ENCODE results near the gene B4GALT4. TPM values are rescaled to one million over a fixed set of nuclear protein-coding genes. Genes with fewer than 3 reads are reported as not detected.

Gene B4GALT4
- polyA plus RNA-seq, 2 of the 4 experiments (the other 2 are of a cell fraction): 101 to 193 TPM

- FAIRE-seq (peak; percentile 87), DNase-seq (ENCODE audit: low read depth in 1 of 2, low spot score in 1 of 2) (peak in 1 of 2 experiments; percentile 62), ATAC-seq (peak; percentile 54 to 56; a peak in 5 of 6 replicates)
- Histone ChIP-seq H3K9me3 (no peaks in the 10 kb centered on the region), H3K4me3 (no peak overlapping the region), H3K27ac (peak overlapping the region; percentile 68 to 82), H3K4me1 (peaks cover 40% of the 10 kb centered on the region), H3K4me2 (peak overlapping the region; percentile 71)
- ChIA-PET POLR2A (no interaction called here), CTCF (interaction anchor here (1.1 kb wide), 1 partner anchor 47 kb away, joined by 5 read pairs; no protein-coding TSS in a partner anchor)
- TF ChIP-seq GATA3 (IDR thresholded peaks at IDR 0.05; ENCODE audit: borderline replicate concordance) (peak; percentile 47; the same call in 1 of the 2 replicates), CEBPB (IDR thresholded peaks at IDR 0.05) (no peak; a peak in 1 of 4 replicates)
- WGBS (ENCODE audit: missing lambda C conversion rate): 15% methylated on average over 7 of the region's 7 CpGs
Measured at GRCh38 chr3:119194237-119195150, 46.2 kb downstream of the B4GALT4 start.

- Histone ChIP-seq H3K9me3 (no peaks in the 10 kb centered on the region), H3K4me1 (peaks cover 65% of the 10 kb centered on the region), H3K4me3 (no peak overlapping the region), H3K27ac (peak overlapping the region; percentile 64 to 80), H3K4me2 (peak overlapping the region; percentile 3; the same call in 2 of the 3 replicates)
- DNase-seq (ENCODE audit: low read depth in 1 of 2, low spot score in 1 of 2) (no peak), FAIRE-seq (no peak), ATAC-seq (no peak)
- peak; percentile 91 for TF ChIP-seq MAFK (IDR thresholded peaks at IDR 0.05; ENCODE audit: partially characterized antibody)
- TF ChIP-seq PBX3 (IDR thresholded peaks at IDR 0.05): no peak
- peak; percentile 91 for TF ChIP-seq NFE2L2 (conservative IDR thresholded peaks at IDR 0.05; ENCODE audit: low read length)
- CTCF ChIA-PET: no interaction called here
- WGBS (ENCODE audit: missing lambda C conversion rate): 82% methylated on average over 1 of the region's 1 CpG
- POLR2A ChIA-PET: no interaction called here
Measured at GRCh38 chr3:119191800-119192199, 48.9 kb downstream of the B4GALT4 start.

- Histone ChIP-seq H3K4me3 (no peak overlapping the region), H3K9me3 (no peaks in the 10 kb centered on the region), H3K27ac (peak overlapping the region; percentile 92 to 93), H3K4me2 (no peak overlapping the region), H3K4me1 (peaks cover 76% of the 10 kb centered on the region)
- CTCF ChIA-PET: interaction anchor here (1.4 to 1.8 kb wide), 3 partner anchors 20 to 43 kb away, joined by 3 to 7 read pairs (median 5); partner anchors contain the start of gene TEX55
- no peak for TF ChIP-seq POLR2AphosphoS2 (conservative IDR thresholded peaks at IDR 0.05; ENCODE audit: low read length)
- no peak for TF ChIP-seq SREBF2 (IDR thresholded peaks at IDR 0.05)
- no peak for TF ChIP-seq E2F6 (IDR thresholded peaks at IDR 0.05; ENCODE audit: borderline replicate concordance, low read depth)
- no peak for TF ChIP-seq KDM1A (IDR thresholded peaks at IDR 0.05; ENCODE audit: low read depth)
- TF ChIP-seq HDAC2 (IDR thresholded peaks at IDR 0.05): no peak
- FAIRE-seq: no peak
- no peak for ATAC-seq
- POLR2A ChIA-PET: no interaction called here
- DNase-seq (ENCODE audit: low read depth in 1 of 2, low spot score in 1 of 2): no peak
Measured at GRCh38 chr3:119187266-119187665, 53.4 kb downstream of the B4GALT4 start.

GRCh38 chr3:119184796-119185570 lies 55.7 kb downstream of the B4GALT4 start:
- Histone ChIP-seq H3K27ac (peak overlapping the region; percentile 92 to 93), H3K4me2 (peak overlapping the region; percentile 63), H3K4me1 (peaks cover 89% of the 10 kb centered on the region), H3K4me3 (no peak overlapping the region), H3K9me3 (no peaks in the 10 kb centered on the region)
- peak; percentile 75 to 79 for ATAC-seq
- ChIA-PET CTCF (interaction anchor here (0.8 to 2.0 kb wide), 7 partner anchors 9 to 56 kb away, joined by 3 to 8 read pairs (median 3); partner anchors contain the start of gene B4GALT4), POLR2A (interaction anchor here (0.6 to 1.3 kb wide), 2 partner anchors 55 to 56 kb away, joined by 3 to 6 read pairs; partner anchors contain the start of gene B4GALT4)
- peak; percentile 98 for FAIRE-seq
- peak; percentile 62 to 96 for DNase-seq (ENCODE audit: low read depth in 1 of 2, low spot score in 1 of 2)
- WGBS (ENCODE audit: missing lambda C conversion rate): 2% methylated on average over 7 of the region's 7 CpGs
- TF ChIP-seq FOSL2 (IDR thresholded peaks at IDR 0.05): peak; percentile 90
- peak; percentile 99 for TF ChIP-seq FOSL2 (CRISPR knock-in tag; IDR thresholded peaks at IDR 0.05)
- peak; percentile 98 for TF ChIP-seq GATA3 (IDR thresholded peaks at IDR 0.05; ENCODE audit: borderline replicate concordance)
- peak; percentile 40 for TF ChIP-seq SMC3 (IDR thresholded peaks at IDR 0.05)
- peak; percentile 86 to 91; a peak in 4 of 5 replicates for TF ChIP-seq EP300 (IDR thresholded peaks at IDR 0.05)
- TF ChIP-seq HOXA7 (CRISPR knock-in tag; IDR thresholded peaks at IDR 0.05): no peak
- peak; percentile 26; the same call in 1 of the 2 replicates for TF ChIP-seq HOXB5 (CRISPR knock-in tag; IDR thresholded peaks at IDR 0.05)
- 0 out of 2 replicates have a peak, but pooled peaks have one; percentile 33 for TF ChIP-seq MYC (IDR thresholded peaks at IDR 0.05; ENCODE audit: borderline replicate concordance, low read length)
- peak; percentile 80; the same call in 1 of the 2 replicates for TF ChIP-seq PBX3 (IDR thresholded peaks at IDR 0.05)
- peak; percentile 88; the same call in 2 of the 3 replicates for TF ChIP-seq BCL3 (IDR thresholded peaks at IDR 0.05)
- TF ChIP-seq JUNB (IDR thresholded peaks at IDR 0.05): peak; percentile 95
- 0 out of 2 replicates have a peak, but pooled peaks have one; percentile 19 for TF ChIP-seq HOXB13 (CRISPR knock-in tag; IDR thresholded peaks at IDR 0.05; ENCODE audit: low read depth)
- TF ChIP-seq MAX (IDR thresholded peaks at IDR 0.05): peak; percentile 82
- TF ChIP-seq BHLHE40 (IDR thresholded peaks at IDR 0.05; ENCODE audit: low read depth, low read length): no peak

Data from A549 (cell line).